Omental fat pad (tissue), 4 donors: Measurements from ENCODE around the gene SIRPD. TPM values are rescaled to one million over a fixed set of nuclear protein-coding genes. Genes with fewer than 3 reads are reported as not detected.

ENCODE experiments used
- ATAC-seq: fragments of 150-250 bp; one replicate; pipeline ENCODE4 v1.9.1; 2016; ENCODE audit warnings: mild to moderate bottlenecking, moderate library complexity; ENCODE audit not compliant: low FRiP score
- DNase-seq: peaks from one replicate; pipeline ENCODE4 v3.0.0-alpha.2; 2019; ENCODE audit warnings: low spot score
- CTCF ChIP-seq, 3 donors: fragments of 450-650 bp; IDR thresholded peaks; one replicate each; pipeline ENCODE4 v1.5.1; 2016 to 2017; ENCODE audit warnings: antibody characterized with exemption in 3 of 3, mild to moderate bottlenecking in 3 of 3, moderate library complexity in 2 of 3
- total RNA-seq, 4 donors: library from RNA; depleted of rRNA; stranded (reverse); fragments of >200 nt; gene quantifications; one replicate each; pipeline ENCODE4 v1.1.0, GENCODE V29; 2016

The SIRPD gene
- total RNA-seq, 4 donors from 2014 or later = 0.96 to 1.1 TPM; not detected in 2

DNA sequence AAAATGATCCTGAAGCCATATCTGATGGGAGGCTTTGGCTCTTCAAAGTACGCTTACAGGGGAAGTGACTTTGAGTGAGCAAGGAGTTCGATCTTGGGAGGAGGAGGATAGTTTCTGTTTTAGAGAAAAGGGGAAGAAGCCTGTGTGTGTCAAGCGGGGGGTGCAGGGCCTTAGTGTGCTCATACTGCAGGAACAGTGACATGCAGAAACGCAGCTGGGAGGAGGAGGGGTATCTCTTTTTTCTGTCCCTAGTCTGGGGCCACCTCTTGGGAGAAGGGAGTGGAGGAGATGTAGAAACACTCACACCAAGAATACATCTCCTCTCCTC, 19.8 kb downstream of the SIRPD start:
- ATAC-seq (no peak), DNase-seq (no peak)
- TF ChIP-seq CTCF (IDR thresholded peaks at IDR 0.05) = no peak

DNA sequence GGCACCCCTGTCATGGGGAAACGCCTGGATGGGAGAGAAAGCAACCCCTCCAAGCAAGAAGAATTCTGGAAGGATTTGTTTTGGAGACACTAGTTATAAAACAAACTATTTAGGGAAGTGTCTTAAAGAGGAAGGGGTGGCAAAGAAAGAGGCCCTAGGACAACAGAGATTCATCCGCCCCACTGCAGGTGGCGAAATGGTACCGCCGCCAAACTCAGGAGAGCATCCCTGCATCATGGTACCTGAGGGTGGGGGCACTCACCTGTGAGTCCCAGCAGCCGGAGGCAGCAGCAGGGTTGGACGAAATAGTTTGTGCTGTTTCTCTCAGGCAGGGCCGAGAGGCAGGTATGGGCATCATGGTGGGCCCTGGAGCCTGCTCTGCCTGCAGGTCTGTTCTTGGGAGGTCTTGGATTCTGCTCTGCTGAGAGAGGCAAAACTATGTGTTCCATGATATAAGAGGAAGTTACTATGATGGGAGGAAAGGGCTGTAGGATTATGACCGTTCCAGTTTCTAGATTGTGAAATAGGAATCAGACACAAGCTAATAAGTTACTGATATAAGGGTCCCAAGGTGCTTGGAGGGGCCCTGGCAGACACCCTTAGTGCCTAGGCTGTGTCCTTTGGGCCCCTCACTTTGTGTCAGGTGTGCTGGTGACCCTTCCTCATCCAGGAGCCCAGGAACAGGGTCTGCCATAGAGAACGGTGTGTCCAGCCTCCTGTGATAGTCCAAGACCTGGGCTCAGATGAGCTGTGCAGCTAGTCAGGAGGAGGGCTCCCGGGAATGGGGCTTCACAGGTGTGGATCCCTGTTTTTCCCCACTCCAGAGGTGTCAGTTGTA, 20.4 kb downstream of the SIRPD start:
- ATAC-seq (no peak), DNase-seq (no peak)
- TF ChIP-seq CTCF (IDR thresholded peaks at IDR 0.05) = no peak

DNA sequence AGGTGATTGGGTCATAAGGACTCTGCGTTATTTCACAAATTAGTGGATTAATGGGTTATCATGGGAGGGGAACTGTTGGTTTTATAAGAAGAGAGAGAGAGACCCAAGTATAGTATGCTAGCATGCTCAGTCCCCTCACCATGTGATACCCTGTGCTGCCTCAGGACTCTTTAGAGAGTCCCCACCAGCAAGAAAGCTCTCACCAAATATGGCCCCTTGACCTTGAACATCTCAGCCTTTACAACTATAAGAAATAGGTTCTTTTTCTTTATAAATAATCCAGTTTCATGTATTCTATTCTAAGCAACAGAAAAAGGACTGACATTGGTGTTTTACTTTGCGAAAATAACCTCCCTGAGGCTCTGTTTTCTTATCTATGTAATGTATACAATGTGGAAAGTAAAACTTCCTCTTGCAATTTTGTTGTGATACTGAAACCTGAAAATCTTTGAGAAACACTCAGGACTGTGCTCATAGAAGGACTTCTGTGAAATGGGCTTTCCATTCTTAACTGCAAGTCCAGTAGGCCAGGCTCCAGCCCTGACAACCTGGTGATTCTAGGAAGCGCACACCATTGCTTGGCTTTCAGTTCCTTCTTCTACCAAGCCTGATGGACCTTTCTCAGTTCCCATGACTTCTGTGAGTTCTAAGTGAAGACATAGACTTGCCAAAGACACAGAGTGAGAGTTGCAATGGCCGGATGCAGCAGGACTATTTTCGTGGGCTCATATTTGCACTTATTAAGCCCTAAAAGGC, 21.9 kb downstream of the SIRPD start:
- ATAC-seq (no peak), DNase-seq (no peak)
- TF ChIP-seq CTCF (IDR thresholded peaks at IDR 0.05) = no peak

- no peak for TF ChIP-seq CTCF (IDR thresholded peaks at IDR 0.05)
- no peak for ATAC-seq
- DNase-seq = no peak
These were observed 23.0 kb downstream of the SIRPD start for GRCh38 chr20:1534526-1534925.

DNA sequence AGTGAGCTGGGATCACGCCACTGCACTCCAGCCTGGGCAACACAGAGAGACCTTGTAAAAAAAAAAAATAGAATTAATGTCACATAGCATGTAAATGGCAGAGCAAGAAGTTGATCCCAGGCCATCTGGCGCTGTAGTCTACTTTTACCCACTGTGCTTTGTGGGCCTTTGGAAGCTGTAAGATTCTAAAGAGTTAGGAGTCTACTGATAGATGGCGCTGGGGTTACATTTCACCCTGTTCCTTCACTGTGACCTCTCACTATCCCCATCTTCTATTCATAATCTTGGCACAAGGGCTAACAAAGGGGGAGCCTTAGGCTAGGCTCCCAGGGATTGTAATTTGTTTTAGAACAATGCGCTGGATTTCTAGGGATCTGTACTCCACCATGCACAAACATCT, 24.4 kb downstream of the SIRPD start:
- TF ChIP-seq CTCF (IDR thresholded peaks at IDR 0.05) = no peak
- DNase-seq = no peak
- no peak for ATAC-seq

DNA sequence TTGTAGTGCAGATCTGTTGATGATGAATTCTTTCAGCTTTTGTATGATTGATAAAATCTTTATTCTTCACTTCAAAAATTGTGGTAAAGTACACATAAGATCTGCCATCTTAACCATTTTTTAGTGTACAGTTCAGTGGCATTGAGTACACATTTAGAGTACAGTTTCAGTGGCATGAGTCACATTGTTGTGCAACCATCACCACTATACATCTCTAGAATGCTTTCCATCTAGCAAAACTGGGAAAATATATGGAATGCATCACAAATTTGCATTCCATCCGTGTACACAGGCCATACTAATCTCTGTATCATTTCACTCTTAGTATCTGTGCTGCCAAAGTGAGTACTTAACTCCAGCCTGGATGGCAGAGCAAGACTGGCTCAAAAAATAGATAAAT, 28.7 kb downstream of the SIRPD start:
- no peak for TF ChIP-seq CTCF (IDR thresholded peaks at IDR 0.05)
- DNase-seq (no peak), ATAC-seq (no peak)

DNA sequence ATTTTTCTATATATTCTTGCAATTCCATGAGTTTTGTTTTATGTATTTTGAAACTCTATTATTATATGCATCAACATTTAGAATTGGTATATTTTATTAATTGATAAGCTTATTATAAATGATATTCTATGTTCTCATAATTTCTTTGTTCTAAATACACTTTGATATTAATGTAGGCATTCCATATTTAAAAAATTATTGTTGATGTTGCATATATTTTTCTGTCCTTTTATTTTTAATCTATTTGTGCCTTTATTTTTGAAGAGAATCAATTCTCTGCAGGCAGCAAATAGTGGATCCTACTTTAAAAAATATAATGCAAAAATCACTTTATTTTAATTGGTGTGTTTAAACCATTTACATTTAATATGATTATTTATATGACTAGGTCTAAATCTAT, 29.6 kb downstream of the SIRPD start:
- ATAC-seq (no peak), DNase-seq (no peak)
- no peak for TF ChIP-seq CTCF (IDR thresholded peaks at IDR 0.05)
